Brain microvascular endothelial cell (primary cell): ENCODE results near the gene ZNF813.
"Not testable (repeated sequence)": the region's sequence is repeated elsewhere in the genome, so short reads cannot be mapped to it uniquely, and the experiment has no call there.

Experiments used
- DNase-seq: peaks from one replicate; pipeline ENCODE4 v3.0.0-alpha.2; 2020
- H3K27ac ChIP-seq: fragments of 250-450 bp; sonication (Bioruptor Pico); 2 replicates; pipeline ENCODE4 v1.5.1; 2020; ENCODE audit warnings: mild to moderate bottlenecking, moderate library complexity
- H3K27me3 ChIP-seq: fragments of 250-450 bp; sonication (Bioruptor Pico); replicated peaks from 2 replicates; pipeline ENCODE4 v1.5.1; 2020; ENCODE audit warnings: mild to moderate bottlenecking
- H3K36me3 ChIP-seq: fragments of 250-450 bp; sonication (Bioruptor Pico); replicated peaks from 2 replicates; pipeline ENCODE4 v1.5.1; 2020; ENCODE audit warnings: mild to moderate bottlenecking
- H3K4me3 ChIP-seq: 2 replicates; pipeline ENCODE4 v1.5.1; 2011; ENCODE audit warnings: low read depth, mild to moderate bottlenecking, control low read depth, low read length, moderate library complexity
- CTCF ChIP-seq: IDR thresholded peaks from 2 replicates; pipeline ENCODE4 v1.5.1; 2011; ENCODE audit warnings: low read depth, mild to moderate bottlenecking, moderate library complexity, low read length, control low read depth, inconsistent platforms; ENCODE audit errors: missing control alignments
- in situ Hi-C: cut with HindIII; loops from 2 replicates; pipeline ENCODE4 v1.10.0; 2017; ENCODE audit warnings: low sequenced_read_pairs, low pct_ligation_motif_present

The ZNF813 gene

GRCh38 chr19:53462861-53463260 is 4.7 kb upstream of the ZNF813 start:
- Histone ChIP-seq H3K27ac (no peak overlapping the region), H3K36me3 (no peaks in the 10 kb centered on the region), H3K4me3 (no peak overlapping the region), H3K27me3 (no peaks in the 10 kb centered on the region)
- in situ Hi-C loops: no loop called here
- TF ChIP-seq CTCF: no peak
- DNase-seq: no peak

GRCh38 chr19:53463263-53463662 is 4.3 kb upstream of the ZNF813 start:
- DNase-seq: no peak
- in situ Hi-C loops: no loop called here
- H3K36me3 ChIP-seq: no peaks in the 10 kb centered on the region

GRCh38 chr19:53466726-53467484 is 628 bp upstream of the ZNF813 start:
- TF ChIP-seq CTCF: no peak
- in situ Hi-C loops: no loop called here
- H3K27ac ChIP-seq: no peak overlapping the region
- H3K27me3 ChIP-seq: no peaks in the 10 kb centered on the region
- H3K36me3 ChIP-seq: no peaks in the 10 kb centered on the region
- H3K4me3 ChIP-seq: peak overlapping the region; percentile 73
- DNase-seq: no peak

More at GRCh38 chr19:53463263-53463662, 4.3 kb upstream of the ZNF813 start:
- no peak overlapping the region for H3K27ac ChIP-seq
- TF ChIP-seq CTCF: no peak
- no peaks in the 10 kb centered on the region for H3K27me3 ChIP-seq
- H3K4me3 ChIP-seq: no peak overlapping the region

GRCh38 chr19:53468628-53469027 is 1.1 kb downstream of the ZNF813 start:
- in situ Hi-C loops, H3K27ac ChIP-seq, H3K27me3 ChIP-seq, DNase-seq, H3K36me3 ChIP-seq, H3K4me3 ChIP-seq: not testable (repeated sequence)

GRCh38 chr19:53471916-53472315 is 4.4 kb downstream of the ZNF813 start:
- Histone ChIP-seq H3K27me3 (no peaks in the 10 kb centered on the region), H3K36me3 (no peaks in the 10 kb centered on the region)

GRCh38 chr19:53474832-53475231 is 7.3 kb downstream of the ZNF813 start:
- H3K27ac ChIP-seq, H3K4me3 ChIP-seq, in situ Hi-C loops, DNase-seq, H3K27me3 ChIP-seq, H3K36me3 ChIP-seq: not testable (repeated sequence)

More at GRCh38 chr19:53471916-53472315, 4.4 kb downstream of the ZNF813 start:
- Histone ChIP-seq H3K27ac (no peak overlapping the region), H3K4me3 (no peak overlapping the region)
- in situ Hi-C loops: no loop called here
- no peak for TF ChIP-seq CTCF
- no peak for DNase-seq

- DNase-seq, H3K36me3 ChIP-seq, H3K27me3 ChIP-seq, H3K27ac ChIP-seq, H3K4me3 ChIP-seq, in situ Hi-C loops: not testable (repeated sequence)
Observed at GRCh38 chr19:53475470-53475869, 7.9 kb downstream of the ZNF813 start.

GRCh38 chr19:53483751-53484150 is 16.2 kb downstream of the ZNF813 start:
- H3K36me3 ChIP-seq, DNase-seq, H3K4me3 ChIP-seq, H3K27me3 ChIP-seq, H3K27ac ChIP-seq, in situ Hi-C loops: not testable (repeated sequence)
